Measurements from ENCODE around the gene RAN. TPM values are rescaled to one million over a fixed set of nuclear protein-coding genes. Genes with fewer than 3 reads are reported as not detected.
"Not testable (repeated sequence)": the region's sequence is repeated elsewhere in the genome, so short reads cannot be mapped to it uniquely, and the experiment has no call there.

The RAN gene
- total RNA-seq, 1 donor from 2014 or later, result 803 TPM

GRCh38 chr12:130873106-130873795 is 1.4 kb downstream of the RAN start:
- H3K27ac Mint-ChIP-seq, result peak overlapping the region; percentile 98
- TF ChIP-seq CTCF (IDR thresholded peaks at IDR 0.05; ENCODE audit: unreplicated experiment), result no peak
- H3K4me1 Mint-ChIP-seq (ENCODE audit: low read depth), result peaks cover 45% of the 10 kb centered on the region
- peaks cover 39% of the 10 kb centered on the region for H3K36me3 Mint-ChIP-seq (ENCODE audit: insufficient read depth)
- H3K4me3 Mint-ChIP-seq (ENCODE audit: low read depth), result peak overlapping the region; percentile 95
- H3K9me3 Mint-ChIP-seq (ENCODE audit: low read depth), result no peaks in the 10 kb centered on the region
- DNase-seq (ENCODE audit: low spot score, unreplicated experiment), result no peak
- peaks cover 2% of the 10 kb centered on the region for H3K27me3 Mint-ChIP-seq

DNA sequence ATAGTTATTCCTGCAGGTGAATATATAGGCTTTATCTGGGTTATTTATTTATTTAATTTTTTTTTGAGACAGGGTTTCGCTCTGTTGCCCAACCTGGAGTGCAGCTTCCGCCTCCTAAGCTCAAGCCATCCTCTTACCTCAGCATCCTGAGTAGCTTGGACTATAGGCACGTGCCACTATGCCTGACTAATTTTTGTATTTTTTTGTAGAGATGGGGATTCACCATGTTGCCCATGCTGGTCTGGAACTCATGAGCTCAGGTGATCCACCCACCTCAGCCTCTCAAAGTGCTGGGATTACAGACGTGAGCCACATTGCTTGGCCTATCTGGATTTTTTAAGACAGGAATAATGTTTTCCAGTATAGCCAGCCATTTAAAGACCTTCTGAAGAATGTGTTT is 2.0 kb downstream of the RAN start:
- no peak for TF ChIP-seq CTCF (IDR thresholded peaks at IDR 0.05; ENCODE audit: unreplicated experiment)
- H3K4me3 Mint-ChIP-seq (ENCODE audit: low read depth), result peak overlapping the region; percentile 64
- H3K36me3 Mint-ChIP-seq (ENCODE audit: insufficient read depth), result peaks cover 39% of the 10 kb centered on the region
- no peak overlapping the region for H3K27ac Mint-ChIP-seq
- H3K27me3 Mint-ChIP-seq, result peaks cover 2% of the 10 kb centered on the region
- DNase-seq (ENCODE audit: low spot score, unreplicated experiment), result no peak
- peaks cover 49% of the 10 kb centered on the region for H3K4me1 Mint-ChIP-seq (ENCODE audit: low read depth)
- no peaks in the 10 kb centered on the region for H3K9me3 Mint-ChIP-seq (ENCODE audit: low read depth)

DNA sequence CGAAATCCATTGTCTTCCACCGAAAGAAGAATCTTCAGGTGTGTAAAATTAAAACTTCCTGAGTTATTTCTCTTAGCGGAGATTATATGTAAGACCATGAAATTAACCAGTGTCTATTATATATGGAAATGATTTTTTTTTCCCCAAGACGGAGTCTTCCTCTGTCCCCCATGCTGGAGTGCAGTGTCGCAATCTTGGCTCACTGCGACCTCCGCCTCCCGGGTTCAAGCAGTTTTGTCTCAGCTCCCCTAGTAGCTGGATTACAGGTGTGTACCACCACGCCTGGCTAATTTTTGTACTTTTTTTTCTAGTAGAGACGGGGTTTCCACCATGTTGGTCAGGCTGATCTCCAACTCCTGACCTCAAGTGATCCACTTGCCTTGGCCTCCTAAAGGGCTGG is 2.8 kb downstream of the RAN start:
- no peak for TF ChIP-seq CTCF (IDR thresholded peaks at IDR 0.05; ENCODE audit: unreplicated experiment)
- Mint-ChIP-seq H3K27me3 (peaks cover 8% of the 10 kb centered on the region), H3K4me1 (ENCODE audit: low read depth) (peaks cover 50% of the 10 kb centered on the region), H3K9me3 (ENCODE audit: low read depth) (no peaks in the 10 kb centered on the region), H3K36me3 (ENCODE audit: insufficient read depth) (peaks cover 39% of the 10 kb centered on the region), H3K27ac (no peak overlapping the region), H3K4me3 (ENCODE audit: low read depth) (peak overlapping the region; percentile 64)
- DNase-seq (ENCODE audit: low spot score, unreplicated experiment), result no peak

- Mint-ChIP-seq H3K4me1 (ENCODE audit: low read depth) (peaks cover 50% of the 10 kb centered on the region), H3K27ac (no peak overlapping the region), H3K4me3 (ENCODE audit: low read depth) (no peak overlapping the region), H3K36me3 (ENCODE audit: insufficient read depth) (peaks cover 39% of the 10 kb centered on the region), H3K27me3 (peaks cover 8% of the 10 kb centered on the region), H3K9me3 (ENCODE audit: low read depth) (no peaks in the 10 kb centered on the region)
- TF ChIP-seq CTCF (IDR thresholded peaks at IDR 0.05; ENCODE audit: unreplicated experiment), result no peak
- DNase-seq (ENCODE audit: low spot score, unreplicated experiment), result no peak
Measured at GRCh38 chr12:130875193-130875592, 3.3 kb downstream of the RAN start.

DNA sequence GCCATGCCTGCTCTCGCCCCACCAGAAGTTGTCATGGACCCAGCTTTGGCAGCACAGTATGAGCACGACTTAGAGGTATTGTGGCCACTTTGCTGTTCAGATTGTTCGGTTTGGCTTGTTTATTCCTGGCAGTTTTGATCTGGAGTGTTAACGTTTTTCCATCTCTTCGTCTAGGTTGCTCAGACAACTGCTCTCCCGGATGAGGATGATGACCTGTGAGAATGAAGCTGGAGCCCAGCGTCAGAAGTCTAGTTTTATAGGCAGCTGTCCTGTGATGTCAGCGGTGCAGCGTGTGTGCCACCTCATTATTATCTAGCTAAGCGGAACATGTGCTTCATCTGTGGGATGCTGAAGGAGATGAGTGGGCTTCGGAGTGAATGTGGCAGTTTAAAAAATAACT is 3.8 kb downstream of the RAN start:
- H3K4me3 Mint-ChIP-seq (ENCODE audit: low read depth); H3K27me3 Mint-ChIP-seq; H3K9me3 Mint-ChIP-seq (ENCODE audit: low read depth); DNase-seq (ENCODE audit: low spot score, unreplicated experiment): not testable (repeated sequence)
- peak overlapping the region; percentile 81 for H3K27ac Mint-ChIP-seq
- peaks cover 39% of the 10 kb centered on the region for H3K36me3 Mint-ChIP-seq (ENCODE audit: insufficient read depth)
- peaks cover 49% of the 10 kb centered on the region for H3K4me1 Mint-ChIP-seq (ENCODE audit: low read depth)

DNA sequence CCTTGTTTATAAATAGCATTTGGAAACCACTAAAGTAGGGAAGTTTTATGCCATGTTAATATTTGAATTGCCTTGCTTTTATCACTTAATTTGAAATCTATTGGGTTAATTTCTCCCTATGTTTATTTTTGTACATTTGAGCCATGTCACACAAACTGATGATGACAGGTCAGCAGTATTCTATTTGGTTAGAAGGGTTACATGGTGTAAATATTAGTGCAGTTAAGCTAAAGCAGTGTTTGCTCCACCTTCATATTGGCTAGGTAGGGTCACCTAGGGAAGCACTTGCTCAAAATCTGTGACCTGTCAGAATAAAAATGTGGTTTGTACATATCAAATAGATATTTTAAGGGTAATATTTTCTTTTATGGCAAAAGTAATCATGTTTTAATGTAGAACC is 4.4 kb downstream of the RAN start:
- H3K27me3 Mint-ChIP-seq, result peaks cover 6% of the 10 kb centered on the region
- H3K27ac Mint-ChIP-seq, result no peak overlapping the region
- H3K36me3 Mint-ChIP-seq (ENCODE audit: insufficient read depth), result peaks cover 39% of the 10 kb centered on the region
- H3K9me3 Mint-ChIP-seq (ENCODE audit: low read depth), result no peaks in the 10 kb centered on the region
- H3K4me1 Mint-ChIP-seq (ENCODE audit: low read depth), result peaks cover 46% of the 10 kb centered on the region
- DNase-seq (ENCODE audit: low spot score, unreplicated experiment), result no peak
- no peak overlapping the region for H3K4me3 Mint-ChIP-seq (ENCODE audit: low read depth)
- TF ChIP-seq CTCF (IDR thresholded peaks at IDR 0.05; ENCODE audit: unreplicated experiment), result no peak
